Osteoblast (primary cell): ENCODE data around the gene PRODH2. TPM values are rescaled to one million over a fixed set of nuclear protein-coding genes. Genes with fewer than 3 reads are reported as not detected.
"Not testable (repeated sequence)": the region's sequence is repeated elsewhere in the genome, so short reads cannot be mapped to it uniquely, and the experiment has no call there.

ENCODE experiments used
- DNase-seq: peaks from one replicate; pipeline ENCODE4 v3.0.0; 2011; ENCODE audit warnings: low spot score, mixed read lengths; ENCODE audit not compliant: insufficient read length; ENCODE audit errors: missing footprints
- H2AFZ ChIP-seq: 2 replicates; pipeline ENCODE4 v1.6.0; 2011; ENCODE audit warnings: mild to moderate bottlenecking, low read length
- H3K27ac ChIP-seq: 2 replicates; pipeline ENCODE4 v1.5.1; 2011; ENCODE audit warnings: mild to moderate bottlenecking, low read depth, low read length, moderate library complexity
- H3K27me3 ChIP-seq: 2 replicates; pipeline ENCODE4 v1.6.0; 2012; ENCODE audit warnings: mild to moderate bottlenecking, control low read depth, inconsistent platforms, low read length, moderate library complexity; ENCODE audit not compliant: insufficient read depth
- H3K36me3 ChIP-seq: 2 replicates; pipeline ENCODE4 v1.5.1; 2011; ENCODE audit warnings: mild to moderate bottlenecking, low read length, control low read depth, moderate library complexity; ENCODE audit not compliant: insufficient read depth
- H3K4me1 ChIP-seq: 2 replicates; pipeline ENCODE4 v1.5.1; 2011; ENCODE audit warnings: mild to moderate bottlenecking, low read length, control low read depth, moderate library complexity; ENCODE audit not compliant: insufficient read depth
- H3K4me2 ChIP-seq: 2 replicates; pipeline ENCODE4 v1.6.0; 2011; ENCODE audit warnings: mild to moderate bottlenecking, low read length; ENCODE audit not compliant: insufficient read depth
- H3K4me3 ChIP-seq: fragments of 200-600 bp; sonication (generic); 3 replicates; pipeline ENCODE4 v1.5.1; 2012; ENCODE audit warnings: mild to moderate bottlenecking, low read length, inconsistent platforms; ENCODE audit not compliant: insufficient read depth
- H3K79me2 ChIP-seq: 2 replicates; pipeline ENCODE4 v1.6.0; 2012; ENCODE audit warnings: mild to moderate bottlenecking, low read length, control low read depth, inconsistent platforms; ENCODE audit not compliant: insufficient read depth
- H3K9me3 ChIP-seq: 2 replicates; pipeline ENCODE4 v1.5.1; 2011; ENCODE audit warnings: low read depth, low read length, control low read depth
- H4K20me1 ChIP-seq: 2 replicates; pipeline ENCODE4 v1.6.0; 2012; ENCODE audit warnings: mild to moderate bottlenecking, low read length, control low read depth; ENCODE audit not compliant: insufficient read depth
- CTCF ChIP-seq: IDR thresholded peaks from 2 replicates; pipeline ENCODE4 v1.5.1; 2011; ENCODE audit warnings: mild to moderate bottlenecking, low read depth, low read length, moderate library complexity; ENCODE audit errors: extremely low read depth
- total RNA-seq: library from RNA; depleted of rRNA; stranded (reverse); fragments of >200 nt; gene quantifications from 2 replicates; pipeline ENCODE4 v1.2.3, GENCODE V29; 2012

PRODH2 gene
- total RNA-seq, 1 donor: not detected

GRCh38 chr19:35805526-35806102, 7.0 kb downstream of the PRODH2 start:
- no peak overlapping the region for H3K4me2 ChIP-seq
- peak; percentile 44 for DNase-seq
- no peak overlapping the region for H3K27ac ChIP-seq
- H3K79me2 ChIP-seq: no peaks in the 10 kb centered on the region
- no peaks in the 10 kb centered on the region for H3K9me3 ChIP-seq
- H2AFZ ChIP-seq: no peak overlapping the region
- no peaks in the 10 kb centered on the region for H3K36me3 ChIP-seq
- no peak overlapping the region for H3K4me3 ChIP-seq
- no peak for TF ChIP-seq CTCF
- H4K20me1 ChIP-seq: no peaks in the 10 kb centered on the region
- no peaks in the 10 kb centered on the region for H3K4me1 ChIP-seq
- H3K27me3 ChIP-seq: peaks cover 6% of the 10 kb centered on the region

- Histone ChIP-seq H3K27ac (no peak overlapping the region), H3K36me3 (no peaks in the 10 kb centered on the region), H3K27me3 (peaks cover 14% of the 10 kb centered on the region), H3K9me3 (no peaks in the 10 kb centered on the region), H3K4me2 (no peak overlapping the region), H3K4me1 (no peaks in the 10 kb centered on the region), H3K4me3 (no peak overlapping the region), H4K20me1 (no peaks in the 10 kb centered on the region), H2AFZ (no peak overlapping the region), H3K79me2 (no peaks in the 10 kb centered on the region)
- peak; percentile 27 for DNase-seq
- no peak for TF ChIP-seq CTCF
These were observed 10.8 kb downstream of the PRODH2 start for GRCh38 chr19:35801828-35802227.

- TF ChIP-seq CTCF: no peak
- Histone ChIP-seq H3K79me2 (no peaks in the 10 kb centered on the region), H3K4me3 (no peak overlapping the region), H3K27ac (no peak overlapping the region), H3K9me3 (no peaks in the 10 kb centered on the region), H4K20me1 (no peaks in the 10 kb centered on the region), H2AFZ (no peak overlapping the region), H3K4me1 (peaks cover 2% of the 10 kb centered on the region), H3K36me3 (no peaks in the 10 kb centered on the region), H3K27me3 (peaks cover 33% of the 10 kb centered on the region), H3K4me2 (no peak overlapping the region)
- peak; percentile 36 for DNase-seq
These were observed 15.0 kb downstream of the PRODH2 start for GRCh38 chr19:35797663-35798062.

GRCh38 chr19:35796645-35797542, 15.8 kb downstream of the PRODH2 start:
- DNase-seq: peak; percentile 37
- Histone ChIP-seq H3K9me3 (no peaks in the 10 kb centered on the region), H3K4me1 (peaks cover 2% of the 10 kb centered on the region), H4K20me1 (no peaks in the 10 kb centered on the region), H3K27me3 (peaks cover 33% of the 10 kb centered on the region), H3K27ac (no peak overlapping the region), H3K79me2 (no peaks in the 10 kb centered on the region), H3K36me3 (no peaks in the 10 kb centered on the region), H3K4me2 (no peak overlapping the region), H3K4me3 (no peak overlapping the region), H2AFZ (no peak overlapping the region)
- no peak for TF ChIP-seq CTCF

GRCh38 chr19:35795564-35795963, 17.1 kb downstream of the PRODH2 start:
- not testable (repeated sequence) for DNase-seq, H3K27ac ChIP-seq, H4K20me1 ChIP-seq, H3K36me3 ChIP-seq, H3K4me2 ChIP-seq, H3K79me2 ChIP-seq, H3K4me1 ChIP-seq, H2AFZ ChIP-seq, H3K9me3 ChIP-seq, H3K4me3 ChIP-seq
- H3K27me3 ChIP-seq: peaks cover 33% of the 10 kb centered on the region
